SH-SY5Y (cell line): Measurements from ENCODE around the gene ERICH4.

Experiments
- GATA2 ChIP-seq: IDR thresholded peaks from 2 replicates; pipeline ENCODE4 v1.6.1; 2011; ENCODE audit warnings: mild to moderate bottlenecking, low read depth, low read length
- GATA3 ChIP-seq: IDR thresholded peaks from 2 replicates; pipeline ENCODE4 v1.6.1; 2011; ENCODE audit warnings: low read depth, mild to moderate bottlenecking, low read length, moderate library complexity

- TF ChIP-seq GATA2 (no peak), GATA3 (no peak)
These were observed 34.7 kb upstream of the ERICH4 start for GRCh38 chr19:41408256-41408655.
